CD4-positive, alpha-beta T cell treated with Interleukin-4 for 4 hours (primary cell): ENCODE measurements around the gene FAM13A.
A peak's percentile ranks its signal among the peaks of the same experiment; 100 is the strongest.
"Not testable (repeated sequence)": the region's sequence is repeated elsewhere in the genome, so short reads cannot be mapped to it uniquely, and the experiment has no call there.

Source experiments
- DNase-seq: peaks from one replicate; pipeline ENCODE4 v3.0.0-alpha.2; 2020

FAM13A gene

GRCh38 chr4:89039730-89040338 lies 17.2 kb downstream of the FAM13A start:
- no peak for DNase-seq

GRCh38 chr4:89036535-89036934 lies 20.4 kb downstream of the FAM13A start:
- no peak for DNase-seq

GRCh38 chr4:89031272-89031671 lies 25.7 kb downstream of the FAM13A start:
- no peak for DNase-seq

DNA sequence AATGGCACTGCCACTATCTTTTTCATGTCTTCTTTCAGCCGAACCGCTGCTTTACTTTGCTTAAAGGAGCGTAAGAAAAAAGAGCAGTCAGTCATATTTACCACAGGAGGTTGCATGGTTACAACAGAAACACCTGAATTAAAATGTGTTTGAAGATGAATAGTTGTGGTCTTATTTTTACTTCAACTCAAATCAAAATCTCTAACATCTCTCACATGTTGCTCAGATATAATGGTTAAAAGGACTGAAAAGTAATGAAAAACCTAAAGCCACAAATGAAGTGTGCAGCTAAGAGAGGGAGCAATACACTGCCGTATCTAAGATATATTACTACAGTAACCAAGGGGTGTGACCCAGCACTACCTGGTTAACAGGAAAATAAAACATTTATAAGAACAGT lies 27.4 kb downstream of the FAM13A start:
- peak; percentile 51 for DNase-seq

- DNase-seq, result peak; percentile 14
Measured at GRCh38 chr4:89026542-89026941, 30.4 kb downstream of the FAM13A start.

DNA sequence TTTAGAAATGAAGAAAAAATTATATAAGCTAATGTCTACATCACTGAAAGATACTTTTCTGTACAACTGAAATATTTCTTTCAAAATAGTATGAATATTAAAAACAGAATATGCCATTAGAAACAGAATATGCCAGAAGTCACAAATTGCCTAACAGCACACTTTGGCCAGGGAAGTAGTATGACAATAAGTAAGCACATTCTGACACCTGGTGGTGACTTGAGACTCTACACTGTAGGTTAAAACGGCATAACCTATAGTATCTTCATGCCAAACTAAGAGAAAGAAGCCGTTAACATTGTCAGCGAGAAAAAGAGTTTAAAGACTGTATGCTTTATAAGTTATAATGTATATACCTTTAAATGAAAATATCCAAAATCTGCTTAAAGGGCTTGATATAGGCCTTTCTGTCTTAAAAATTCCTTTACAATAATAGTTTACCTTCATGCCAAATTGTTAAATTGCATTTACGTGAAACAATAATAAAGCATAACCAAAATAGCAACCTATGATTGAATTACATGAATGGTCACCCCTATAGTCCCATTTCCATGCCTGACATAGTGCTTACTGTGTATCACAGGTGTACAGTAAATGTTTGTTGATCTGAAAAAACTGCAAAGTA lies 32.8 kb downstream of the FAM13A start:
- peak; percentile 80 for DNase-seq

DNA sequence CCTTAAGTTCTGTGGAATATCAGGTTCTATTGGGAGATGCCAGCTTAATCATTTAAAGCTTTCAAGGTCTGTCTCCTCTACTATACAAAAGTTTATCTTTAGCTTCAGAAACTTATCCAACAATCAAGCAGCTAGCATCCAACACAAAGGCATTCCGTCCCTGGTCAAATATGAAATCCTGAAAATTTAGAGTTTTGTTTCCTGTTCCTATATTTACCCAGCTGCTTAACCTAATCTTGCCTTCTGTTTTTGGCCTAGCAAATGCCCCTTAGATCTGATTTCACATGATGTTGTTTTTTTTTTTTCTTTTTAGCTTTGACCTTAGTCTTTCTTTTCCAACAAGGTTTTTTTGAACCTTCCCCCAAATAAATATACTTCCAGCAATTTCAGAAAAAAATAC lies 33.8 kb downstream of the FAM13A start:
- DNase-seq, result no peak

- DNase-seq, result no peak
Measured at GRCh38 chr4:89022426-89023128, 34.4 kb downstream of the FAM13A start.

DNA sequence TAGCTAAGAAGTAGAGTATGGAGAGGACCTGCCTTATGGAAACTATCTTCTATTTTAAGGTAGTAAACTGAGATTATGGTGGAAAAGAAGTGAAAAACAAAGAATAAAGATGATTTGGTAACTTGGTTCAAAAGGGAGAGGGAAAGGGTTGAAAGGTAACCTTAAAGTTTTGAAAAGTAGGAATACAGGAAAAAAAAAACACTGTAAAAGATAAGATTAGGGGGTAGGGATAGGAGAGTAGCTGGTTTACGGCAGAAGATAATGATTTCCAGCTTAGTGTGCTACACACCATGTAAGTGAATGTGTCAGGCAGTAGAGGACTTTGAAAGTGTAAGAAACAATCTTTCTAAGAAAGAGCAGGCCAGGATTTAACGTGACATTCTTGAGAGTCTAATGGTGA lies 35.3 kb downstream of the FAM13A start:
- no peak for DNase-seq

DNA sequence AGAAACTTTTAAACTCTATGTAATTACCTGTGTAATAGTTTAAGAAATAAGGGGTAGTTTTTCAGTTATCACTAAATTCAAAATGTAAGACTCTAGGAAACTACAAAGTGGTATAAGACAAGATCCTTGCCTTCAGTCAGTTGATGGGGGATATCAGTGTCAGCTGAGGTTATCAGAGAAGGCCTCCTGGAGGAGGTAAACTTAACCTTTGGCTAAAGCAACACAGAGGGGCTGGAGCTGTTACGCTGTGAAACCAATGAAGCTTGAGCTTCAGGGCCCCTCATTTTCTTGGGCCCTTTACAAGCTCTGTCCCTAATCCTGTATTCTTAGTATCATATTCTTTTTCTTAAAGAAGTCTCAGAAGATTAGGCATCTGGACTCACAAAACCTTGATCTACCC lies 35.9 kb downstream of the FAM13A start:
- DNase-seq, result no peak

DNA sequence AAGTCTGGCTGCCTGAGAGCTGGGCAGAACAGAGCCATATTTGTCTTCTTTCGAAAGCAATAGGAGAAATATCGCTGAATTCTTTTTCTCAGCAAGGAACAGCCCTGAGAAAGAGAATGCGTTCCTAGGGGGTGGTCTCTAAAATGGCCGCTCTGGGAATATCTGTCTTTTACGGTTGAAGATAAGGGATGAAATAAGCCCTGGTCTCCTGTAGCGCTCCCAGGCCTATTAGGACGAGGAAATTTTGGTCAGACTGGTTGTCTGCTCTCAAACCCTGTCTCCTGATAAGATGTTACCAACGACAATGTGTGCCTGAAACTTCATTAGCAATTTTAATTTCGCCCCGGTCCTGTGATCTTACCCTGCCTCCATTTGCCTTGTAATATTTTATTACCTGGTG lies 42.1 kb downstream of the FAM13A start:
- not testable (repeated sequence) for DNase-seq

GRCh38 chr4:89009761-89010369 lies 47.1 kb downstream of the FAM13A start:
- DNase-seq, result no peak

- DNase-seq, result no peak
Measured at GRCh38 chr4:89009115-89009514, 47.9 kb downstream of the FAM13A start.

DNA sequence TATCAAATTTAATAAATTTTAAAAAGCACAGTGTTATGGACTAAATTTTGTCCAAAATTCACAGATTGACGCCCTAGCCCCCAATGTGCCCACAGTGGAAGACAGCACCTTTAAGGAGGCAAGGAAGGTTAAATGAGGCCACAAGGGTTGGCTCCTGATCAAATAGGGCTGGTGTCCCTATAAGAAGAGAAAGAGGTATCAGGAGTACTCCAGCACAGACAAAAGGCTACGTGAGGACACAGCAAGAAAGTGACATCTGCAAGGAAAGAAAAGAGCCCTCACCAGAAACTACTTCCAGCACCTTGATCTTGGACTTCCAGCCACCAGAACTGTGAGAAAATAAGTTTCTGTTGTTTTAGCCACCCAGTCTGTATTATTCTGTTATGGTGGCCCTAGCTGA lies 48.8 kb downstream of the FAM13A start:
- no peak for DNase-seq

GRCh38 chr4:89007338-89007939 lies 49.5 kb downstream of the FAM13A start:
- no peak for DNase-seq

- no peak for DNase-seq
Measured at GRCh38 chr4:89006307-89006706, 50.7 kb downstream of the FAM13A start.

DNA sequence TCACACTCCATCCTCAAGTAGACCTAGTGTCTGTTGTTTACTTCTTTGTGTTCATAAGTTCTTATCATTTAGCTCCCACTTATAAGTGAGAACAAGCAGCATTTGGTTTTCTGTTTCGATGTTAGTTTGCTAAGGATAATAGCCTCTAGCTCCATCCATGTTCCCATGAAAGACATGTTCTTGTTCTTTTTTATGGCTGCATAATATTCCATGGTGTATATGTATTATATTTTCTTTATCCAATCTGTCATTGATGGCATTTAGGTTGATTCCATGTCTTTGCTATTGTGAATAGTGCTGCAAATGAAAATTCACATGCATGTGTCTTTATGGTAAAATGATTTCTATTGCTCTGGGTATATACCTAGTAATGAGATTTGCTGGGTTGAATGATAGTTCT lies 51.9 kb downstream of the FAM13A start:
- DNase-seq, result not testable (repeated sequence)

GRCh38 chr4:89001647-89002445 lies 55.1 kb downstream of the FAM13A start:
- DNase-seq, result no peak

GRCh38 chr4:89000844-89001360 lies 56.1 kb downstream of the FAM13A start:
- DNase-seq, result no peak

GRCh38 chr4:89000382-89000781 lies 56.6 kb downstream of the FAM13A start:
- DNase-seq, result no peak

DNA sequence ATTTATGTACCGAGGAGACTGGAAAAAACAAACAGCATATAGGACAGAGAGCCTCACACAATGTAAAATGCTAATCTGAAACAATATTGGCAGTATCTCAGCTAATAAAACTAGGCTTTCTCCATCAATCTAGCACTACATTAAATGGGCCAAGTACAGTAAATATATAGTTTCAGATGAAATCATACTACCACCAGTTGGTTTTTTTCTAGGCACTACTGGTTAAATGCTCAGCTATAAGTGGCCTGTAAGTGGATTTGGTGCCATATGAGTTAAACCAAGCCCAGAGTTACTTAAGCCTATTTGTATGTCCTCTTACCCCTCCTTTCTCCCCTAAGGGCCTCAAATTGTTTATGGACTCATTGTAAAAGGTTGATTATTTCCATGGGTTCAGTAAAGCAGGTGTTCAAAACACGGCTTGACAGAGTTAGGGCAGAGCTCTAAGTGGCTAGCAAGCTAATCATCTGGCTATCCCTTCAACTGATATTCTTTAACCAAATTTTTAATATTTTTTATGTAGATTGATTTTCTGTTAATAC lies 57.5 kb downstream of the FAM13A start:
- DNase-seq, result no peak

DNA sequence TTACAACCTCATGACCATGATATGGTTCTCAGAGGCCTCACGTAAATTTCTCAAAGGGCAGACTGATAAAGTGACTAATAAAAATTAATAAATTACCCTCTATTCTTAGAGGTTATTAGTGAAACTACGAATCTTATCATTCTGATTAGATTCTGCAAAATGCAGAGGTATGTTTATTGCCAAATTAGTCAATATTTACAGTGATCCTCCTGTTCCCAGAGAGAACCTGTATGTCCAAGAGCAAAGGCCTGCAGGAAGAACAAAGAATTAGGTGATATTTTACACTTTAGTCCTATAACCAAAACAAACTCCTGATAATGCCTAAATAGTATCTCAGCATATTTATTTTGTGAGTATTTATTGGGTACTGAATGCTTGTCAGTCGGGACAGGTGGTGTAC lies 58.1 kb downstream of the FAM13A start:
- DNase-seq, result no peak
